ENCODE results near the gene STX1B. TPM values are rescaled to one million over a fixed set of nuclear protein-coding genes. Genes with fewer than 3 reads are reported as not detected.

The STX1B gene
- total and polyA plus RNA-seq, 8 donors: 0.24 to 0.85 (median 0.53) TPM

- Histone ChIP-seq H3K27ac (peak overlapping the region; percentile 93 to 98), H3K4me1 (peaks cover 8 to 39% of the 10 kb centered on the region in 2 donors), H3K4me3 (peak overlapping the region; percentile 76 to 100), H3K36me3 (peaks cover 0 to 37% of the 10 kb centered on the region in 2 donors), H3K27me3 (no peaks in the 10 kb centered on the region), H3K9me3 (no peaks in the 10 kb centered on the region)
- TF ChIP-seq CTCF (IDR thresholded peaks at IDR 0.05): no peak
- intact Hi-C loops (cut with DNase I): no loop called here
- ATAC-seq: peak; percentile 88
- peak; percentile 78 to 95 (median 91) for DNase-seq
These were observed 23.5 kb upstream of the STX1B start for GRCh38 chr16:31033709-31034492.

- ATAC-seq: peak; percentile 95
- Histone ChIP-seq H3K27me3 (no peaks in the 10 kb centered on the region), H3K36me3 (peaks cover 0 to 28% of the 10 kb centered on the region in 2 donors), H3K4me3 (peak within 1 kb of the TSS; percentile 76 to 100), H3K27ac (peak within 1 kb of the TSS; percentile 93 to 98), H3K9me3 (no peaks in the 10 kb centered on the region), H3K4me1 (peaks cover 8 to 39% of the 10 kb centered on the region in 2 donors)
- TF ChIP-seq CTCF (IDR thresholded peaks at IDR 0.05): no peak
- intact Hi-C loops (cut with DNase I): no loop called here
- peak; percentile 96 to 99 (median 98) for DNase-seq
These were observed 22.6 kb upstream of the STX1B start, which contains the start of gene STX4 for GRCh38 chr16:31032736-31033708. Gene STX4 (plus strand): TSS chr16:31033558. CDS start chr16:31033806, 248 bp downstream.

- no peak for DNase-seq
- intact Hi-C loops (cut with DNase I): no loop called here
- H3K27ac ChIP-seq: no peak overlapping the region
- no peak overlapping the region for H3K4me3 ChIP-seq
- peaks cover 8 to 30% of the 10 kb centered on the region in 2 donors for H3K4me1 ChIP-seq
- peaks cover 0 to 18% of the 10 kb centered on the region in 2 donors for H3K36me3 ChIP-seq
- H3K9me3 ChIP-seq: no peaks in the 10 kb centered on the region
- no peak for TF ChIP-seq CTCF (IDR thresholded peaks at IDR 0.05)
- ATAC-seq: no peak
- no peaks in the 10 kb centered on the region for H3K27me3 ChIP-seq
These were observed 20.8 kb upstream of the STX1B start for GRCh38 chr16:31031276-31031675.

- no peak overlapping the region for H3K27ac ChIP-seq
- no peaks in the 10 kb centered on the region for H3K36me3 ChIP-seq
- no peaks in the 10 kb centered on the region for H3K9me3 ChIP-seq
- DNase-seq (no peak), ATAC-seq (no peak)
- peaks cover under 1 to 15% of the 10 kb centered on the region in 2 donors for H3K4me1 ChIP-seq
- H3K27me3 ChIP-seq: no peaks in the 10 kb centered on the region
- intact Hi-C loops (cut with DNase I): no loop called here
- H3K4me3 ChIP-seq: no peak overlapping the region
- TF ChIP-seq CTCF (IDR thresholded peaks at IDR 0.05): no peak
These were observed 18.8 kb upstream of the STX1B start for GRCh38 chr16:31029272-31029671.

Measured in left lung (tissue), 10 donors.